Dermis lymphatic vessel endothelial cell (primary cell): ENCODE measurements around the gene MRPL21. TPM values are rescaled to one million over a fixed set of nuclear protein-coding genes. Genes with fewer than 3 reads are reported as not detected.

Experiments
- total RNA-seq: library from RNA; depleted of rRNA; stranded (reverse); fragments of >200 nt; gene quantifications from 2 replicates; pipeline ENCODE4 v1.2.1, GENCODE V29; 2014

The MRPL21 gene
- total RNA-seq, result 71.8 and 74.3 TPM in 2 replicates

DNA sequence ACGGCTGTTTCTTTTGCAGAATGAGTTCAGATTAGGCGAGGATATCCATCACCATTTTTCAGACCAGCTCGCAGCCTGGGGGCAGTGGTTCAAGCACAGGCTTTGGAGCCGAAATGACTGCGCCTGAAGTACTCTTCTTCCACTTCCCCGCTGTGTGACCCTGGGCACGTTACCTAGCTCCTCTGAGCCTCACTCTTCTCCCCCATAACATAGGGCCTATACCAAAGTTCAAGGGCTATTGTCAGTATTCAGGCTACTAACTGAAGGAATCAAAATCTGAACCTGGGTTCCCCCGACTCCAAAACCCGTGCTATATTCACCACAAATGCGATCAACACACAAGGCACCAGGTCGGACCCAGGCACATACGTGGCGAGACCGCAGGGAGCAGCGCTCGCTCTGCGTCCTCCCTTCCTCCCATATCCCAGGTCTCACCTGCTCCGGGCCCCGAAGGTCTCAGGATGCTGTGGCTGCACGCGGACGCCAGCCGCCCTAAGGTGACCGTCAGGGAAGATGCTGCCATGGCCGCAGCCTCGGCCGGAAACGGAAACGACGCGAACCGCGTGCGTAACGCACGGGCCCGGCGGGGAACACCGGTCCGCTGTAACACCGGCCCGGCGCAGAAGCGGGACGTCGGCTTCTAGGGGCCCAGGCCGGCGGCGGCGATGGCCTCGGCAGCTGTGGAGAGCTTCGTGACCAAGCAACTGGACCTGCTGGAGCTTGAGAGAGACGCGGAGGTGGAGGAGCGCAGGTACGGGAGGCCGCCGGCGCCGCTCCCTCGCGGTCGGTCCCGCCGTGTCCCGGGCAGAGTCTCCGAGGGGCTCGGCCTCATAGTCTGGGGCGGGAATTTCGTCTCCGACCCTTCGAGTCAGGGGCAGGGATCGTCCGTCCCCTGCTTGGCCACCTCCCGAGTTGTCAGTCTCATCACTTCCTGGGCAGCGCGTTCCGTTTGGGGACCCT, at the start of gene MRPL21, which contains the start of gene IGHMBP2:
TSS of gene MRPL21 (minus strand) at position 545 of the 960 bp plus-strand sequence. CDS start at position 523, 22 bp downstream.
TSS of gene IGHMBP2 (plus strand) at position 604 of the 960 bp plus-strand sequence. CDS start at position 666, 62 bp downstream.

DNA sequence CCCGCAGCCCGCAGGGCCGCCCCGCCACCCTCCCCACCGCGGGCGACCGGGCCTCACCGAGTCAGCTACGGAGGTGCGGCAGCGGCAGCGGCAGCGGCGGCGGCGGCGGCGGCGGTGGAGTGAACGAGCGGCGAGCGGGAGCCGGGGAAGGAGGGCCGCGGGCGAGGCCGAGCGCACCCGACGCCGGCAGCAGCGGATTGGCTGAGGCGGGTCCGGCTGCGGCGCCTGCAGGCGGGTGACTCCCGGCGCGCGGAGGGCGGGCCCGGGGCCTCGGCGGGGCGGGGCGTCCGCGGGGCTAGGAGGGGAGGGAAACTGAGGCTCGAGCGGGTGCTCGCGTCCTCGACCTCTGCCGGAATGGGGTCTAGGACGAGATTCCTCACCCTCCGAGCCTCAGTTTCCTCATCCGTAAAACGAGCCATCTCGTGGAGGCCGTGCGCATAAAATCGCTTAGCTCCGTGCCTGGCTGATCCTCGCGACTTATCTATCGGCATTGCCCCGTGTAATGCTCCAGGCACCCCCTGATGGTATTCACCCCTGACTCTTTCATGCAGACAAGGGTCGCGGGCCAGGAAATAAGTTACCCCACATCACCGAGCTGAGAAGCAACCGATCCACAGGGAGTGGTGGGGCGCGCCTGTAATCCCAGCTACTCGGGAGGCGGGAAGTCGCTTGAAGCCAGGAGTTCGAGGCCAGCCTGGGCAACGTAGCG, 61.8 kb downstream of the MRPL21 start, which contains the start of gene CPT1A:
TSS of gene CPT1A (minus strand) at position 199 of the 709 bp plus-strand sequence. CDS start 26,442 bp downstream, outside the sequence.

Other genes starting within 250 kb of the MRPL21 start
- 0.17 TPM in 1 of 2 replicates, not detected in the other for gene GAL, start 219.3 kb downstream of the MRPL21 start, total RNA-seq
- 1.9 and 3.1 TPM in 2 replicates for gene TESMIN, start 152.3 kb downstream of the MRPL21 start, total RNA-seq
- 71.9 and 108 TPM in 2 replicates for gene CPT1A, start 61.9 kb downstream of the MRPL21 start, total RNA-seq
- gene IGHMBP2, start 59 bp upstream of the MRPL21 start, total RNA-seq, result 7.9 and 9.3 TPM in 2 replicates
- not detected in 2 replicates for gene MRGPRD, start 77.2 kb upstream of the MRPL21 start, total RNA-seq
- not detected in 2 replicates for gene MRGPRF, start 109.4 kb upstream of the MRPL21 start, total RNA-seq
- 10.2 and 12.0 TPM in 2 replicates for gene TPCN2, start 145.1 kb upstream of the MRPL21 start, total RNA-seq